Activated T-helper 1 cell treated with Interleukin-2 at 50 U/mL for 16 hours (primary cell): Measurements from ENCODE around the gene RHOD.
A peak's percentile ranks its signal among the peaks of the same experiment; 100 is the strongest.

Source experiments
- DNase-seq: peaks from one replicate; pipeline ENCODE4 v3.0.0-alpha.2; 2020; ENCODE audit warnings: low read depth

The RHOD gene

DNA sequence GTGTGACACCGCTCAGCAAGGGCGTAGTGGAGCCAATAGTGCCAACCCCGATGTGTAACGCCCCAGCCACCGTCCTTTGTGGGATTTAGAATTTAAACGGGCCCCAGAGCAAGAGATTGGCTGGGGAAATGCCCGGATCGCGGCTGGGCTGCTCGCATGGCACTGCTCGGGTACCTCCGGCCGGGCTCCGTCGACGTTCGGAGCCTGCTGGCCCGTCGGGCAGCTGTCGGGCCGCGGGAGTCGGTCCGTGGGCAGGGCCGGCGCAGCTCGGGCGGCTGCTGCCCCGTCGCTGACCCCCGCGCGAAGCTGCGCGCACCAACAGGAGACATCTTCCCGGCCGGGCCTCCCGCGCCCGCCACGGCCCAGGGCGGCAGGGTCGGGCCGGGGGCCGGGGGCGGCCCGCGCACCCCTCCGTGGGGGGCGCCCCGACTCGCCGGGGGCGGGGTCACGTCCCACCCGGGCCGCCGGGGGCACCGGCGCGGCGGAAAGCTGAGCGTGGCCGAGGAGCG lies 61.1 kb downstream of the RHOD start:
- peak; percentile 18 for DNase-seq

- DNase-seq, result peak; percentile 42
Measured at GRCh38 chr11:67118181-67118766, 61.6 kb downstream of the RHOD start.

DNA sequence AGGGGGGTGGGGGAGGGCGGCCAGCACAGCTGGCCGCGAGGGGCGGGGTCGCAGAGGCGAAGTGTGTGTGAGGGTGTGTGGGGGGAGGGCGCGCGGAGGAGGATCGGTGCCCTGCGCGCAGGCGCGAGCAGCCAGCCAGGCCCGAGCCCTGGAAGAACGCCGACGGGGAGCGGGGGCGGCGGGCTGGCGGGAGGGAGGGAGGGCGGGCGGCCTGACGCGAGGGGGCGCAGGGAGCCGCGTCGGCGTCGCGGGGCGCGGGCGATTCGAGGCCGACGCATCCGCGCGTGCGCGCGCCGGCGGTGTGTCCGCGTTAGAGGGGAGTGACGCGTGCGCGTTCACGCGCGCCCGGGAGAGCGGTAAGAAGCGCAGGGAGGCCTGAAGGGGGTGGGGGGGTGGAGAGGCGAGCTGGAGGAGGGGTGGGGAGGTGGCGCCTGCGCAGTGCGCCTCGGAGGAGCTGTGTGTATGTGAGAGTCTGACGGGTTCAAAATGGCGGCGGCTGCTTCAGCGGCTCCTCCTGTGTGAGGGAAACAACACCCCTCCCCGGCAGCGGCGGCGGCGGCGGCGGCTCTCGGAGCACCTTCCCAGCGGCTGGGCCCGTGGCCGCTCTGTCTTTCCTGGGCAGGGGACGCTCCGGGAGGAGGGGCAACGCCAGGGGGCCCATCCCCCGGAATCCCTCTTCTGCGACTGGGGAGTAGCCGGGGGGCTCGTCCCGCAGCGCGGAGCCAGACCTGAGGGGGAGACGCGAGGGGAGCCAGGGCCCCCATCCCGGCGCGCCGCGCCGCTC lies 62.3 kb downstream of the RHOD start, which contains the start of gene KDM2A:
TSS of gene KDM2A (plus strand) at position 463 of the 784 bp plus-strand sequence. CDS start 2,054 bp downstream, outside the sequence.
- peak; percentile 100 for DNase-seq

- no peak for DNase-seq
Measured at GRCh38 chr11:67119585-67120391, 63.1 kb downstream of the RHOD start.

GRCh38 chr11:67120456-67120855 lies 63.8 kb downstream of the RHOD start:
- DNase-seq, result no peak

GRCh38 chr11:67120881-67121710 lies 64.4 kb downstream of the RHOD start:
- no peak for DNase-seq
